GM19351 (cell line): Measurements from ENCODE around the gene USP34.
A peak's percentile ranks its signal among the peaks of the same experiment; 100 is the strongest.
"Not testable (repeated sequence)": the region's sequence is repeated elsewhere in the genome, so short reads cannot be mapped to it uniquely, and the experiment has no call there.

Experiments used
- ATAC-seq: cut with Tn5 transposase; IDR thresholded peaks from one replicate; pipeline ENCODE4 v1.9.1; 2021; ENCODE audit warnings: mild to moderate bottlenecking, moderate library complexity; ENCODE audit not compliant: unreplicated experiment

USP34 gene

GRCh38 chr2:61470965-61471904 is at the start of gene USP34:
Gene USP34 (minus strand): TSS chr2:61471087. CDS start chr2:61470692, 395 bp downstream.
- ATAC-seq, result peak; percentile 82

DNA sequence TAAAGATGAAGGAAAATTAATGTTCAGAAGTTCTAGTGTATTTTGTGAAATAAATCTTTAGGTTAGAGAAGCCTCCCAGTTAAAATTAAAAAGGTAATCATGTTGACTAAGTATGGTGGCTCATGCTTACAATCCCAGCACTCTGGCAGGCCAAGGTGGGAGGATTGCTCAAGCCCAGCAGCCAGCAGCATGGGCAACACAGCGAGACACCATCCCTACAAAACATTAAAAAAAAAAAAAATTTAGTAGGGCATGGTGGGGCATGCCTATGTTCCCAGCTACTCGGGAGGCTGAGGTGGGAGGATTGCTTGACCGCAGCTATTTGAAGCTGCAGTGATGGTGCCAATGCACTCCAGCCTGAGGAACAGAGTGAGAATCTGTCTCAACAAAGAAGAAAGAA is 49.4 kb upstream of the USP34 start:
- ATAC-seq, result no peak

DNA sequence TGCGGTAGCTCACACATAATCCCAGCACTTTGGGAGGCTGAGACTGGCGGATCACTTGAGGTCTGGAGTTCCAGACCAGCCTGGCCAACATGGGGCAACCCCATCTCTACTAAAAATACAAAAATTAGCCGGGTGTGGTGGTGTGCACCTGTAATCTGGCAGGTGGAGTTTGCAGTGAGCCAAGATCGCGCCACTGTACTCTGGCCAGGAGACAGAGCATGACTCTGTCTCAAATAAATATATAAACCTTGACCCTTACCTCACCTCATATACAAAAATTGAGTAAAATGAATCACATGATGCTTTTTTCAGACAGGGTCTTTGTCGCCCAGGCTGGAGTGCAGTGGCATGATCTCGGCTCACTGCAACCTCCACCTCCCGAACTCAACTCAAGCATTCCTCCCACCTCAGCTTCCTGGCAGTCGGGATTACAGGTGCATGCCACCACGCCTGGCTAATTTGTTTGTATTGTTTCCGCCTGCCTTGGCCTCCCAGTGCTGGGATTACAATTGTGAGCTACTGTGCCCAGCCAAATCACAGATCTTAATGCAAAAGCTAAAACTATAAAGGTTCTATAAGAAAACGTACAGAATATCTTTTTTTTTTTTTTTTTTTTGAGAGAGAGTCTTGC is 42.0 kb upstream of the USP34 start:
- no peak for ATAC-seq

- no peak for ATAC-seq
These were observed 40.1 kb upstream of the USP34 start for GRCh38 chr2:61510674-61511671.

DNA sequence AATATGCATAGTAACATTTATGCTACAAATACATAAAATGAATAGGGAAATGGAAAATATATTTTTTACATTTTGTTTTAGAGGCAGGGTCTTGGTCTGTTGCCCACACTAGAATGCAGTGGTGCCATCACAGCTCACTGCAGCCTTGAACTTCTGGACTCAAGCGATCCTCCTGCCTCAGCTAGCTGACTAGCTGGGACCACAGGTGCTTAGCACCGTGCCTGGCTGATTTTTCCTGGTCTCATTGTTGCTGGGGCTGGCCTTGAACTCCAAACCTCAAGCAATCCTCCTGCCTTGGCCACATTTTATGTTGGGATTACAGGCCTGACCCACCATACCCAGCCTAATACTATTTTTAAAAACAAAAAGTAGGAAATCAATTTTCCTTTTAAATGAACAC is 34.1 kb upstream of the USP34 start:
- ATAC-seq, result no peak

GRCh38 chr2:61499060-61499459 is 28.2 kb upstream of the USP34 start:
- no peak for ATAC-seq

DNA sequence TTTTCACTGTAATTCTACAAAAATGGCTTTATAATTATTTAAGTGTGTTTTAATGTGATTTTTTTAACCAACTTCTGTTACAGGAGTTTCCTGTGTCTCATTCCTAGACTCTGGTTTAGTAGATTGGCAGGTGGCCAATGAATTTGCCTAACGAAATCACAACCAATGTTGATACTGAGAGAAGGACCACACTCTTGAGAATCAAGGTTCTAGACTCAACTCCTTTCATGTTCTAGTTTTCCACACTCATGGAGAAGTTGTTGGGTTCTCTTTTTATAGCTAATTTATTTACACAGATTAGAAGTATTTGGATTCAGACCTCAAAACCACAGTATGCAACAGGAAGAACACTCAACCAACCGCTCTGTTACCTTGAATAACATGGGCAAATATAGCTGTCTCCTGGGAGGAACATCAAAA is 22.6 kb upstream of the USP34 start:
- ATAC-seq, result no peak

DNA sequence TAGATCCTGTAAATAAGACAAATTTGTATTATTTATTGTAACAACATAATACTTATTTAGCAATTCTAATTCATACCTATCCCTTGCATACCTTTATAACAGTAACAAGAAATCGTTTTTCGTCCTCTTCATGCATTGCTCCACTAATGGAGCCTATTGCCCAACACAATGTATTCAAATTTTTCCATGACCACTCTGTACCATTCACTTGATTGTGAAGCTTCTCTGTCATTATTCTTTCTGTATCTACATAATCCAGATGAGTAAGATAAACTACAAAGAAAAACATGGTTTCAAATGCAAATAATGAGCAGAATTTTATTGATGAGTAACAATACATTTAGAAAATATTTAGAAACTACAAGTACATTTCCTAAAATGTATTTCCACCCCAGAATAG is 21.6 kb upstream of the USP34 start:
- ATAC-seq, result no peak

- ATAC-seq, result no peak
These were observed 14.4 kb upstream of the USP34 start for GRCh38 chr2:61485281-61485680.

- ATAC-seq, result no peak
These were observed 7.2 kb upstream of the USP34 start for GRCh38 chr2:61478086-61478485.

DNA sequence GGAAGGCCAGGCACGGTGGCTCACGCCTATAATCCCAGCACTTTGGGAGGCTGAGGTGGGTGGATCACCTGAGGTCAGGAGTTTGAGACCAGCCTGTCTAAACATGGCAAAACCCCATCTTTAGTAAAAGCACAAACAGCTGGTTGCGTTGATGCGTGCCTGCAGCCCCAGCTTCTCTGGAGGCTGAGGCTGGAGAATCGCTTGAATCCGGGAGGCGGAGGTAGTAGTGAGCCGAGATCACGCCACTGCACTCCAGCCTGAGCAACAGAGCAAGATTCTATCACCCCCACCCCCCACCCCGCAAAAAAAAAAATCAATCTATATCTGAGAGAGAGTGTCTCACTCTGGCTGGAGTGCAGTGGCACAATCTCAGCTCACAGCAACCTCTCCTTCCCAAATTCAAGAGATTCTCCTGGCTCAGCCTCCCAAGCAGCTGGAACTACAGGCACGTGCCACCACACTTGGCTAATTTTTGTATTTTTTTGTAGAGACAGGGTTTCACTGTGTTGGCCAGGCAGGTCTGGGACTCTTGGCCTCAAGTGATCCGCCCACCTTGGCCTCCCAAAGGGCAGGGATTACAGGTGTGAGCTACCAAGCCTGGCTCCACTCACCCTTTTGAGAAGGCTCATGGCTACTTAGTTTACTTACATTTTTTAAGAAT is 6.2 kb upstream of the USP34 start:
- not testable (repeated sequence) for ATAC-seq

GRCh38 chr2:61471905-61472805 is 1.3 kb upstream of the USP34 start:
- ATAC-seq, result no peak

DNA sequence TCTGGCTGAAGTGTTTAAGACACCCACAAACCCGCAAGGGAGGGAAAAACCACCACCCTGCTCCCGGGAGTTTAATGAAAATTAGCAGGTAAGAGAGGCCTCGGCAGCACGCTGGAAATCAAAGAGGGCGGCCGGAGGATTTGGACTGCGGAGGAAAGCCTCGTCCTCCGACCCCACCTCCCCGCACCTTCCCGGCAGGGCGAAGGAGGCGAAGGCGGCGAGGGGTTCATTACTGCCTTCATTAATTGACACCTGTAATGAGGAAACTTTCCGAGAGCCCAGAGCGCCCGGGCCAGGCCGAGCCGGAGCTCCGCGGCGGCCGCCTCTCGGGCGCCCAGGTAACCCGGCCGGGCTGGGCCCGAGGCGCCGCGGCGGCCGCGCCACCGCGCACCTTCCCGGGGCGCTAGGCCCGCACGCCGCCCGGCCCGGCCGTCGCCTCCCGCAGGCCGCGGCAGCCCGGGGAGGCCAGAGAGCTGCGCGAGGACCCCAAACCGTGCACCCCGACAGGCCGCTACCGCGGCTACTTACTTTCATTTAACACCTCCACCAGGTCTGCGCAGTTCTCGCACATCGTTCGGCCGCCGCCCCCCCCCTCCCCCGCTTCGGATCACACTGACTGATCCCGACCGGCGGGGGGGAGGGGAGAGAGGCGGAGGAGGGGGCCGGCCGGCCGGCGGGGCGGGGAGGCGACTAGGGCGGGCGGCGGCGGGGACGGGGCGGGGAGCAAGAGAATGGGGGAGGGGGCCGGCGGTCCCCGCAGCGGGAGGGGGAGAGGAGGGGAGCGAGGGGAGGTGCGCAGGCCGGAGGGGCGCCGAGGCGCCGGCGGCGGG is 550 bp downstream of the USP34 start:
- ATAC-seq, result peak; percentile 22

GRCh38 chr2:61469424-61470121 is 1.3 kb downstream of the USP34 start:
- no peak for ATAC-seq

GRCh38 chr2:61468231-61468630 is 2.7 kb downstream of the USP34 start:
- not testable (repeated sequence) for ATAC-seq

- no peak for ATAC-seq
These were observed 5.8 kb downstream of the USP34 start for GRCh38 chr2:61465045-61465444.

GRCh38 chr2:61463769-61464475 is 7.0 kb downstream of the USP34 start:
- ATAC-seq, result peak; percentile 16
